Right lobe of liver (tissue), 6 donors: ENCODE measurements around the gene COL4A6. TPM values are rescaled to one million over a fixed set of nuclear protein-coding genes. Genes with fewer than 3 reads are reported as not detected.

ENCODE experiments used
- ATAC-seq, 4 donors: fragments of 200-7000 bp; cut with Tn5 transposase; one replicate each; pipeline ENCODE4 v1.9.1; 2020; ENCODE audit warnings: mild to moderate bottlenecking in 4 of 4, moderate library complexity in 4 of 4
- DNase-seq, 3 donors: peaks; one replicate each; pipeline ENCODE4 v3.0.0-alpha.2; 2020
- H3K27ac ChIP-seq, 3 donors: fragments of 200-600 bp; one replicate each; pipeline ENCODE4 v1.8.0; 2022
- H3K27me3 ChIP-seq, 2 donors: fragments of 200-600 bp; one replicate each; pipeline ENCODE4 v1.8.0; 2022
- H3K36me3 ChIP-seq, 4 donors: fragments of 200-600 bp; sonication (generic) in 1 of 4; one replicate each; pipeline versions ENCODE4 v1.5.1 to v1.8.0; 2017 to 2022; ENCODE audit warnings: control low read depth in 1 of 4
- H3K4me1 ChIP-seq, 4 donors: fragments of 200-600 bp; sonication (generic) in 1 of 4; one replicate each; pipeline versions ENCODE4 v1.5.1 to v1.8.0; 2017 to 2022; ENCODE audit warnings: control low read depth in 1 of 4
- H3K4me3 ChIP-seq, 3 donors: fragments of 200-600 bp; one replicate each; pipeline ENCODE4 v1.8.0; 2022
- H3K9me3 ChIP-seq, 4 donors: fragments of 200-600 bp; sonication (generic) in 1 of 4; one replicate each; pipeline versions ENCODE4 v1.5.1 to v1.8.0; 2017 to 2022; ENCODE audit warnings: control low read depth in 1 of 4
- CTCF ChIP-seq, 4 donors: fragments of 200-600 bp in 3 of 4; fragments of 450-650 bp in 1 of 4; IDR thresholded peaks; one replicate each; pipeline versions ENCODE4 v1.5.1 to v1.8.0; 2016 to 2022; ENCODE audit warnings: antibody characterized with exemption in 4 of 4, mild to moderate bottlenecking in 2 of 4
- POLR2A ChIP-seq: fragments of 450-650 bp; IDR thresholded peaks from one replicate; pipeline ENCODE4 v1.6.1; 2017; ENCODE audit warnings: antibody characterized with exemption, mild to moderate bottlenecking
- WGBS: methylation state at CpG from one replicate; pipeline ENCODE4 v1.1.6; 2018; ENCODE audit warnings: low coverage, low lambda C conversion rate; ENCODE audit not compliant: insufficient coverage; ENCODE audit errors: missing lambda C conversion rate; 5-methylcytosine and 5-hydroxymethylcytosine counted together
- intact Hi-C, 2 donors: fragments of 100-400 bp; cut with DNase I; formaldehyde crosslinking; loops; one replicate each; pipeline versions ENCODE4 v1.11.2 to v1.14.1; 2022
- total RNA-seq, 6 experiments: library from RNA; depleted of rRNA in 2 of 6; stranded (reverse); fragments of >200 nt in 2 of 6; fragmentation: NEBNext Ultra II Directional in 3 of 6; extraction: Animal tissue kit (Norgen Biotek cat#: 25700) in 3 of 6; gene quantifications; one replicate each; pipeline versions ENCODE4 v1.1.0 to v1.2.4, GENCODE V29; 2016 to 2023
- donor health status: DM: no; HTN: yes; CAD: no.
- donor health status: DM: no; HTN: no; CAD: no.
- donor health status: DM: no; HTN: no; CAD: no.
- donor health status: DM: no; HTN: yes; CAD: no.
- donor health status: DM: no; HTN: yes; CAD: no.

COL4A6 gene
- total RNA-seq, 6 experiments from 2014 or later = 0.02 to 0.05 TPM; not detected in 4

DNA sequence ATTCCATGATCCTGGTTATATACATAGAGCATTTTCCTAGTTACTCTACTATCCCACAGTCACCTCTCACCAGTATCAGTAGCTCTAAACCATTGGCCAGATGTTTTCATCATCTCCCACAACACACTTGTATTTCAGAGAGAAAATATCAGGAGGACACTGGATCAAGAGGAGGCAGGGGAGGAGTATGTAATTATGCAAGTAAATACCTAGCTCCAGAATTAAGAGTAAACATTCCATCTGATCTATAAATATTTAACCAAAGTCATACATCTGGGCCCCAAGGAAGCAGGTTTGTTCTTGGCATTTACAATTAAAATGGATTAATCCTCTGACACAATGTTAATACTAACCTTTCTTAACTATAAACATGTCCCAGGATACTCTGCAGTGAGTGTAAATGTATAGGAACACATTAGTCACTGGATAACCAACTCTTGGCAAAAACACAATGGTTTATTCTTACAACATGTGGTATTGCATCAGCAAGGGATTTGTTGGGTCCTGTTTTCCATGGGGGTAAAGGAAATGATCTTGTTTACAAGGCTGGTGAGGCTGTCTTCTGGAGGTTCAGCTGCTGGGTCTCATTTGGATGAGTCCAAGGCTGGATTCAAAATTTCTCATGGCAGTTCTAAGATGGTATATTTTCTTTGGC lies 176.5 kb downstream of the COL4A6 start:
- no peaks in the 10 kb centered on the region for H3K27me3 ChIP-seq
- H3K27ac ChIP-seq = no peak overlapping the region
- no peaks in the 10 kb centered on the region for H3K9me3 ChIP-seq
- H3K4me3 ChIP-seq = no peak overlapping the region
- DNase-seq (no peak), ATAC-seq (peak in 1 of 4 donors; percentile 29)
- intact Hi-C loops = no loop called here
- TF ChIP-seq POLR2A (no peak), CTCF (IDR thresholded peaks at IDR 0.05) (no peak)
- no peaks in the 10 kb centered on the region for H3K4me1 ChIP-seq
- H3K36me3 ChIP-seq = no peaks in the 10 kb centered on the region

GRCh38 chrX:108257556-108257955 lies 180.7 kb downstream of the COL4A6 start:
- intact Hi-C loops = no loop called here

GRCh38 chrX:108254636-108255035 lies 183.6 kb downstream of the COL4A6 start:
- no peak for ATAC-seq
- TF ChIP-seq CTCF (IDR thresholded peaks at IDR 0.05) (no peak), POLR2A (no peak)

More at GRCh38 chrX:108257556-108257955, 180.7 kb downstream of the COL4A6 start:
- H3K4me1 ChIP-seq = no peaks in the 10 kb centered on the region
- ATAC-seq (no peak), DNase-seq (no peak)
- no peaks in the 10 kb centered on the region for H3K36me3 ChIP-seq
- H3K9me3 ChIP-seq = no peaks in the 10 kb centered on the region
- TF ChIP-seq POLR2A (no peak), CTCF (IDR thresholded peaks at IDR 0.05) (no peak)
- 30% methylated on average over 5 of the region's 5 CpGs for WGBS
- no peak overlapping the region for H3K27ac ChIP-seq
- H3K27me3 ChIP-seq = no peaks in the 10 kb centered on the region
- H3K4me3 ChIP-seq = no peak overlapping the region

DNA sequence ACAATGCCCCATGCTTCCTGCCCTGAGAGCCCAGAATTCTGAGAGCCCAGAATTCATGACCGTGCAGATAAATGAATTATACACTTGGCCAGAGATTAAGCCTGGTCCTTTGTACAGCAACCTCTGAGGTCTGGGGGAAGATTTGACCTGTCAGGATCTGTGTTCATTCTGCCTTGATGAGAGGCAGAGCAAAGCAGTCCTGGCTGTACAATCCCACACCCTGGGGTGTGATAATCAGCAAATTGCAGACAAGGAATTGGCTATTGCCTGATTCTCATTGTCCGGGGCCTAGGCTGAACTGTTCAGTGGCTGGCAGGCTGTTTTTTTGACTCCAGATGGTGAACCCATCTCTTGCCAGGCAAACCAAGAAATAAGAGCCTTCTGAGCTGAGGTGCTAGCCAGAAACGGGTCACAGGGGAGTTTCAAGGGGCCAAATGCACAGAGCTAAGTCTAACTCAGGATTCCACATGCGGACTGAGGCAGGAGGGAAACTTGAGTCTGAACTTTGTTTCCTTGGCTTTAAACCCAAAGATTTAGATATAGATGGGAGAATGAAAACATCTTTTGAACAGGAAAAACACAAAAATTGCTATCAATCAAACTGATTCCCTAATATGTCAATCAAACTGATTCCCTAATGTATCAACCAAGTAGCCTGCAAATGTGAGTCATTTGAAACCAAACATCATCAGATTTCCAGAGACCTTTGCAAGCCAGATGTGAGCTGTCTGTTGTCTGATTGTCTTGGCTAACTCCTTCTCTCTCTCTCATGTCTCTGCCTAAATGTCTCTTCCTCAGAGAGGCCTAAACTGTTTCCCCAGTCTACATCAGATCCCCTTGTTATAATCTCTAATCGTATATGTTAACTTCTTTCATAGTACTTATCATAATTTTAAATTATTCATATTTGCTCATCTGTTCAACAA lies 187.3 kb downstream of the COL4A6 start:
- Histone ChIP-seq H3K4me3 (no peak overlapping the region), H3K9me3 (peaks cover 0 to 5% (median 0%) of the 10 kb centered on the region in 4 donors), H3K36me3 (no peaks in the 10 kb centered on the region), H3K4me1 (no peaks in the 10 kb centered on the region), H3K27ac (no peak overlapping the region), H3K27me3 (peaks cover 0 to 4% of the 10 kb centered on the region in 2 donors)
- no peak for ATAC-seq
- DNase-seq = no peak
- intact Hi-C loops = no loop called here
- WGBS = 63% methylated on average over 4 of the region's 5 CpGs
- no peak for TF ChIP-seq POLR2A
- TF ChIP-seq CTCF (IDR thresholded peaks at IDR 0.05) = no peak

More at GRCh38 chrX:108254636-108255035, 183.6 kb downstream of the COL4A6 start:
- Histone ChIP-seq H3K27ac (no peak overlapping the region), H3K27me3 (peaks cover 0 to 4% of the 10 kb centered on the region in 2 donors), H3K4me3 (no peak overlapping the region), H3K36me3 (no peaks in the 10 kb centered on the region), H3K9me3 (peaks cover 0 to 5% (median 0%) of the 10 kb centered on the region in 4 donors), H3K4me1 (no peaks in the 10 kb centered on the region)
- DNase-seq = no peak
- intact Hi-C loops = no loop called here
